ENCODE results near the gene CHST13.

DNA sequence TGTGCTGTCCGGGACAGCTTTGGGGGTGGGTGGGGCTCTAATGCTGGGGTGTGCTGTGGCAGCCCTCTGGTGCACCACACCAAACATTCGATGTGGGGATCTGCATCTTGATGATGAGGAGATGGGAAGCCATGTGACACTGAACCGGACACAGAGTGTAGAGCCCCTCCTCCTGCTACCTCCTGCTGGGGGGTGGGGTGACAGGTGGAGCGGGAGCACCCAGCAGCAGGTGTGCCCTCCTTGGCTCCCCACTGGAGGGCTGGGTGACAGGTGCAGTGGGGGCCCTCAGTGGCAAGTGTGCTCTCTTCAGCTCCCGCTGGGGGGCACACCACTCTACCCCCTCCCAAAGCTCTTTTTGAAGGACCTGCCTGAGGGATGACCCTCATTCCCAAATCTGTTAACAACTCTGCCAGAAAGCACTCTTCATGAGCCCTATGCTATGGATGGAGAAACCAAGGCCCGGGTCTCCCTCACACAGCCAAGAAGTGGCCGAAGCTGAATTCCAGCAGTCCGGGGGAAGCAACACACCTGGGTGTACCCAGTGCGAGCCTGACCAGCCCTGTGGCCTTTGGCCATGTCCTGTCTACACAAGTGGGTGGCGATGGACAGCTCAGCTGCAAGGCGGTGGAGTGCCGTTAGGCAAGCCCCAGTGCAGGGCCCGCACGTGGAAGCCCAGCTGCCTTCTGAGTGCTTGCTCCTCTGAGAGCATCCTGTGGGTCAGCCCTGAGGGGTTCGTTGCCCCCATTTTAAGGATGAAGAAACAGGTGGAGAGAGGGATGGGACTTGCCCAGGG lies 5.8 kb upstream of the CHST13 start:
- no peak for TF ChIP-seq EZH2 (IDR thresholded peaks at IDR 0.05; ENCODE audit: low read depth)
- TF ChIP-seq, protein P1, sequence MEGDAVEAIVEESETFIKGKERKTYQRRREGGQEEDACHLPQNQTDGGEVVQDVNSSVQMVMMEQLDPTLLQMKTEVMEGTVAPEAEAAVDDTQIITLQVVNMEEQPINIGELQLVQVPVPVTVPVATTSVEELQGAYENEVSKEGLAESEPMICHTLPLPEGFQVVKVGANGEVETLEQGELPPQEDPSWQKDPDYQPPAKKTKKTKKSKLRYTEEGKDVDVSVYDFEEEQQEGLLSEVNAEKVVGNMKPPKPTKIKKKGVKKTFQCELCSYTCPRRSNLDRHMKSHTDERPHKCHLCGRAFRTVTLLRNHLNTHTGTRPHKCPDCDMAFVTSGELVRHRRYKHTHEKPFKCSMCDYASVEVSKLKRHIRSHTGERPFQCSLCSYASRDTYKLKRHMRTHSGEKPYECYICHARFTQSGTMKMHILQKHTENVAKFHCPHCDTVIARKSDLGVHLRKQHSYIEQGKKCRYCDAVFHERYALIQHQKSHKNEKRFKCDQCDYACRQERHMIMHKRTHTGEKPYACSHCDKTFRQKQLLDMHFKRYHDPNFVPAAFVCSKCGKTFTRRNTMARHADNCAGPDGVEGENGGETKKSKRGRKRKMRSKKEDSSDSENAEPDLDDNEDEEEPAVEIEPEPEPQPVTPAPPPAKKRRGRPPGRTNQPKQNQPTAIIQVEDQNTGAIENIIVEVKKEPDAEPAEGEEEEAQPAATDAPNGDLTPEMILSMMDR (conservative IDR thresholded peaks at IDR 0.05), result no peak

Measured in PC-9 (cell line).